Upper lobe of left lung (tissue), 4 donors: Measurements from ENCODE around the gene SAP130.

Experiments
- EP300 ChIP-seq, 4 donors: sonication (generic); formaldehyde crosslinking; IDR thresholded peaks; one replicate each; pipeline ENCODE4 v1.5.1; 2017; ENCODE audit warnings: antibody characterized with exemption in 4 of 4, control low read depth in 2 of 4
- POLR2A ChIP-seq, 4 donors: fragments of 450-650 bp; IDR thresholded peaks; one replicate each; pipeline ENCODE4 v1.5.1; 2016 to 2017; ENCODE audit warnings: antibody characterized with exemption in 4 of 4, mild to moderate bottlenecking in 2 of 4
- POLR2AphosphoS5 ChIP-seq, 2 donors: sonication (generic); formaldehyde crosslinking; IDR thresholded peaks; one replicate each; pipeline ENCODE4 v1.5.1; 2017; ENCODE audit warnings: antibody characterized with exemption in 2 of 2
- TF ChIP-seq, protein P1 (sequence below), 6 experiments: fragments of 450-650 bp in 4 of 6; fragments of 200-600 bp in 2 of 6; sonication (generic) in 2 of 6; IDR thresholded peaks; one replicate each; pipeline ENCODE4 v1.5.1; 2016 to 2019; ENCODE audit warnings: antibody characterized with exemption in 6 of 6

- no peak for TF ChIP-seq POLR2AphosphoS5 (IDR thresholded peaks at IDR 0.05)
- TF ChIP-seq, protein P1, sequence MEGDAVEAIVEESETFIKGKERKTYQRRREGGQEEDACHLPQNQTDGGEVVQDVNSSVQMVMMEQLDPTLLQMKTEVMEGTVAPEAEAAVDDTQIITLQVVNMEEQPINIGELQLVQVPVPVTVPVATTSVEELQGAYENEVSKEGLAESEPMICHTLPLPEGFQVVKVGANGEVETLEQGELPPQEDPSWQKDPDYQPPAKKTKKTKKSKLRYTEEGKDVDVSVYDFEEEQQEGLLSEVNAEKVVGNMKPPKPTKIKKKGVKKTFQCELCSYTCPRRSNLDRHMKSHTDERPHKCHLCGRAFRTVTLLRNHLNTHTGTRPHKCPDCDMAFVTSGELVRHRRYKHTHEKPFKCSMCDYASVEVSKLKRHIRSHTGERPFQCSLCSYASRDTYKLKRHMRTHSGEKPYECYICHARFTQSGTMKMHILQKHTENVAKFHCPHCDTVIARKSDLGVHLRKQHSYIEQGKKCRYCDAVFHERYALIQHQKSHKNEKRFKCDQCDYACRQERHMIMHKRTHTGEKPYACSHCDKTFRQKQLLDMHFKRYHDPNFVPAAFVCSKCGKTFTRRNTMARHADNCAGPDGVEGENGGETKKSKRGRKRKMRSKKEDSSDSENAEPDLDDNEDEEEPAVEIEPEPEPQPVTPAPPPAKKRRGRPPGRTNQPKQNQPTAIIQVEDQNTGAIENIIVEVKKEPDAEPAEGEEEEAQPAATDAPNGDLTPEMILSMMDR (IDR thresholded peaks at IDR 0.05), result no peak
- TF ChIP-seq POLR2A (IDR thresholded peaks at IDR 0.05), result no peak
- no peak for TF ChIP-seq EP300 (IDR thresholded peaks at IDR 0.05)
Observed at GRCh38 chr2:128041561-128041960, 13.7 kb upstream of the SAP130 start.
